ENCODE results near the gene PTGS1.

DNA sequence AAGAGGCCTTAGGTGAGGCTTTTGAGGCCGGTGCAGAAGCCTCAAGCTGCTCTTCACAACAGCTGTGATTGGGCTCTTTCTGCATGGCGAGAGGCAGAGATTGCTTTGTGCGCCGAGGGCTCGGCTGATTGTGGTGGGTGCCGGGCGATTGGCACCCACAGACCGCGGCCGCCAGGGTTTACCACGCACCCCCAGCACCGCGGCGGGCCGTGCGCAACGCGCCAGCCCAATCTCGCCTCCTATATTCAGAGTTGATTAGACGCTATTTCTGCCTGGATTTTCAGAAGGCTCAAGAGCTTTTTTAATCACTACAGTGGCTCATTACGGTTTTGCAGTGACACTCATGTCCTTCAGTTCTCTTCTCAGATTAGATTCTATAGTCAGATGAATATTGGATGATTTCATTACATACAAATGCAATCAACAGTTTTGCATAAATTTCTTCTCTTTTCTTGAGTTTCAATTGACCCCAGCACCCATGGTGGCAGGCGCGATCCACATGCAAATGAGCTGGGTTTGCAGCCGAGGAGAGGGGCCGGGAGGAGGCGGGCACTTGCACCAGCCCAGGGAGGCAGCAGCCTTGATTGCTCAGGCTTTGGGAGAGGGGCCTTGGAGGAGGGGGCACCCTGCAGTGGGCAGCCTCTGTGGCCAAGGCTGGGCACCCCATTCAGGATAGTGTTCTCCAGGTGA, 33.8 kb upstream of the PTGS1 start:
- no peak for TF ChIP-seq GATA3 (IDR thresholded peaks at IDR 0.05; ENCODE audit: low read depth, low read length)
- TF ChIP-seq GATA2 (IDR thresholded peaks at IDR 0.05; ENCODE audit: low read depth, low read length), result no peak

Data from SH-SY5Y (cell line).